Mesendoderm (in vitro differentiated cells): Measurements from ENCODE around the gene SLC13A1.

Experiments
- DNase-seq: peaks from one replicate; pipeline ENCODE4 v3.0.0; 2013
- H2AK5ac ChIP-seq: 2 replicates; pipeline ENCODE4 v1.6.1; 2013; ENCODE audit warnings: low read length, inconsistent platforms
- H2BK120ac ChIP-seq: 2 replicates; pipeline ENCODE4 v1.6.1; 2013; ENCODE audit warnings: low read depth, mild to moderate bottlenecking, low read length, moderate library complexity, mixed read lengths
- H2BK15ac ChIP-seq: replicated peaks from 2 replicates; pipeline ENCODE4 v1.6.1; 2013; ENCODE audit warnings: low read depth, mild to moderate bottlenecking, moderate library complexity
- H2BK5ac ChIP-seq: 2 replicates; pipeline ENCODE4 v1.6.1; 2013; ENCODE audit warnings: low read length, inconsistent platforms
- H3K18ac ChIP-seq: 2 replicates; pipeline ENCODE4 v1.6.1; 2013; ENCODE audit warnings: mild to moderate bottlenecking, low read length, mixed read lengths
- H3K23ac ChIP-seq: one replicate; pipeline ENCODE4 v1.6.1; 2013; ENCODE audit warnings: low read length
- H3K27ac ChIP-seq: 2 replicates; pipeline ENCODE4 v1.5.1; 2013; ENCODE audit warnings: low read depth, mild to moderate bottlenecking, inconsistent platforms, low read length, moderate library complexity
- H3K27me3 ChIP-seq: 2 replicates; pipeline ENCODE4 v1.6.1; 2013; ENCODE audit warnings: low read length, control low read depth, mild to moderate bottlenecking, inconsistent platforms; ENCODE audit not compliant: insufficient read depth, poor library complexity
- H3K36me3 ChIP-seq: 2 replicates; pipeline ENCODE4 v1.6.1; 2013; ENCODE audit warnings: low read length, inconsistent platforms; ENCODE audit not compliant: control insufficient read depth, insufficient read depth
- H3K4ac ChIP-seq: one replicate; pipeline ENCODE4 v1.6.1; 2013; ENCODE audit warnings: low read depth, mild to moderate bottlenecking, low read length, moderate library complexity
- H3K4me1 ChIP-seq: 2 replicates; pipeline ENCODE4 v1.6.1; 2013; ENCODE audit warnings: low read depth, low read length, inconsistent platforms; ENCODE audit not compliant: control insufficient read depth
- H3K4me2 ChIP-seq: 2 replicates; pipeline ENCODE4 v1.6.1; 2013; ENCODE audit warnings: low read length
- H3K4me3 ChIP-seq: 2 replicates; pipeline ENCODE4 v1.5.1; 2013; ENCODE audit warnings: mild to moderate bottlenecking, low read length
- H3K56ac ChIP-seq: one replicate; pipeline ENCODE4 v1.6.1; 2013; ENCODE audit warnings: low read length
- H3K79me1 ChIP-seq: 2 replicates; pipeline ENCODE4 v1.6.1; 2013; ENCODE audit warnings: low read length, inconsistent platforms
- H3K79me2 ChIP-seq: 2 replicates; pipeline ENCODE4 v1.6.1; 2013; ENCODE audit warnings: mild to moderate bottlenecking, low read length; ENCODE audit not compliant: control insufficient read depth, insufficient read depth
- H3K9ac ChIP-seq: 2 replicates; pipeline ENCODE4 v1.6.1; 2013; ENCODE audit warnings: low read length, inconsistent platforms
- H4K5ac ChIP-seq: one replicate; pipeline ENCODE4 v1.6.1; 2013; ENCODE audit warnings: low read length
- H4K8ac ChIP-seq: one replicate; pipeline ENCODE4 v1.6.1; 2013; ENCODE audit warnings: low read depth, mild to moderate bottlenecking, control low read depth, low read length, moderate library complexity
- WGBS: extraction: QIAGEN DNeasy Blood & Tissue Kit; methylation state at CpG from one replicate; pipeline ENCODE4 v1.1.7; 2013; ENCODE audit warnings: low lambda C conversion rate, missing lambda C conversion rate; ENCODE audit not compliant: insufficient coverage; ENCODE audit errors: extremely low coverage; 5-methylcytosine and 5-hydroxymethylcytosine counted together

The SLC13A1 gene

DNA sequence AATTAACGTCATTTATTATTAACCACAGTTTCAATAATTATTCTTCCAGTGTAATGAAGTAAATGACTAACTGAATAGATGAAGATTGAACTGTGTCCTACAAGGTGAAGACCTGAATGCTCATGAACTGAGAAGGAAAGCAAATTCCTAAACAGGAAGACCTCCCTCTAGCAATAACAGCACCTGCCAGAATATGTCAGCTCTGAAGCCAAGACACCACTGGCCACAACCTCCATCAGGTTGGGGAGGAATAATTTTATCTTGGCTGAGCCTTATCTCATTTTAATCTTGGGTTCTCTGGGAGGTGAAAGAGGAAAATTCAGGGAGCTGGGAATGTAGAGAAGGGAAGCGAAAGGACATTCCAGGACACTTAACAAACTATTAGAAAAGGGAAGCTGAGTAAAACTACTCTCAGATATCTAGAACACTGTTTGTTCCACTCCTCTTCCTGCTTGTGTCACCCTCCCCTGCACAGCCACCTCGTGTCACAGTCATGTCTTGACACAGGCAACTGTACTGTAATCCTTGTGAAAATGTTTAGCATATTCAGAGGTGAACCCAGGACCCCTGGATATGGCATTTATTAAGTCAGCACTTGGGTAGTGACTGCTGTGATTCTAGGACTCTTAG lies 4.6 kb upstream of the SLC13A1 start:
- WGBS: no CpG with 5 or more reads among the region's 3 CpGs
- H3K23ac ChIP-seq: no peak overlapping the region
- H2BK15ac ChIP-seq: no peak overlapping the region
- no peak overlapping the region for H4K5ac ChIP-seq
- H3K27ac ChIP-seq: no peak overlapping the region
- H3K4me1 ChIP-seq: no peaks in the 10 kb centered on the region
- no peaks in the 10 kb centered on the region for H3K27me3 ChIP-seq
- no peak overlapping the region for H2BK5ac ChIP-seq
- no peaks in the 10 kb centered on the region for H3K79me1 ChIP-seq
- no peaks in the 10 kb centered on the region for H3K36me3 ChIP-seq
- H3K56ac ChIP-seq: no peak overlapping the region
- no peak overlapping the region for H3K9ac ChIP-seq
- H3K18ac ChIP-seq: no peak overlapping the region
- DNase-seq: peak; percentile 25
- H2AK5ac ChIP-seq: no peak overlapping the region
- no peaks in the 10 kb centered on the region for H3K79me2 ChIP-seq
- no peak overlapping the region for H3K4ac ChIP-seq
- no peak overlapping the region for H3K4me3 ChIP-seq
- no peak overlapping the region for H3K4me2 ChIP-seq
- H2BK120ac ChIP-seq: no peak overlapping the region
- H4K8ac ChIP-seq: no peak overlapping the region

DNA sequence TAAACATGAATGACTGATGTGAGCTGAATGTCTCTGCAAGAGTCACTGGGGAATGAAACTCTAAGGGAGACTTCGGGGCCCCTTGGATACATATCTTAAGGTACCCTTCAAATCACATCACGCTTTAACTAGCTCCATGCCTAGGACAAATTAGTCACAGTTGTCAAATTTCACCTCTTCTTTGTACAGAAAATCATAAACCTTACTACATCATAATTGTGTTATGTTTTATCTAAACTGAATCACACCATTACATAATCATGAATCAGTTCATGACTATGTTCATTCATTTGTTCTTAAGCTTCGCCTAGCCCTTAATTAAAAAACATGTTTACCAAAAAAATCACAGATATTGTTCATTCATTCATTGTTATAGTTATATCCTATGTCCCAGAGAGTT lies 2.1 kb upstream of the SLC13A1 start:
- Histone ChIP-seq H3K27me3 (no peaks in the 10 kb centered on the region), H3K4me3 (no peak overlapping the region), H3K79me1 (no peaks in the 10 kb centered on the region), H4K5ac (no peak overlapping the region), H3K27ac (no peak overlapping the region), H3K9ac (no peak overlapping the region), H3K23ac (no peak overlapping the region), H3K79me2 (no peaks in the 10 kb centered on the region), H3K4me1 (no peaks in the 10 kb centered on the region), H3K56ac (no peak overlapping the region), H3K4ac (no peak overlapping the region), H2BK15ac (no peak overlapping the region), H3K36me3 (no peaks in the 10 kb centered on the region), H2AK5ac (no peak overlapping the region), H3K4me2 (no peak overlapping the region), H3K18ac (no peak overlapping the region), H4K8ac (no peak overlapping the region), H2BK120ac (no peak overlapping the region), H2BK5ac (no peak overlapping the region)
- no CpG with 5 or more reads among the region's 3 CpGs for WGBS
- DNase-seq: no peak

DNA sequence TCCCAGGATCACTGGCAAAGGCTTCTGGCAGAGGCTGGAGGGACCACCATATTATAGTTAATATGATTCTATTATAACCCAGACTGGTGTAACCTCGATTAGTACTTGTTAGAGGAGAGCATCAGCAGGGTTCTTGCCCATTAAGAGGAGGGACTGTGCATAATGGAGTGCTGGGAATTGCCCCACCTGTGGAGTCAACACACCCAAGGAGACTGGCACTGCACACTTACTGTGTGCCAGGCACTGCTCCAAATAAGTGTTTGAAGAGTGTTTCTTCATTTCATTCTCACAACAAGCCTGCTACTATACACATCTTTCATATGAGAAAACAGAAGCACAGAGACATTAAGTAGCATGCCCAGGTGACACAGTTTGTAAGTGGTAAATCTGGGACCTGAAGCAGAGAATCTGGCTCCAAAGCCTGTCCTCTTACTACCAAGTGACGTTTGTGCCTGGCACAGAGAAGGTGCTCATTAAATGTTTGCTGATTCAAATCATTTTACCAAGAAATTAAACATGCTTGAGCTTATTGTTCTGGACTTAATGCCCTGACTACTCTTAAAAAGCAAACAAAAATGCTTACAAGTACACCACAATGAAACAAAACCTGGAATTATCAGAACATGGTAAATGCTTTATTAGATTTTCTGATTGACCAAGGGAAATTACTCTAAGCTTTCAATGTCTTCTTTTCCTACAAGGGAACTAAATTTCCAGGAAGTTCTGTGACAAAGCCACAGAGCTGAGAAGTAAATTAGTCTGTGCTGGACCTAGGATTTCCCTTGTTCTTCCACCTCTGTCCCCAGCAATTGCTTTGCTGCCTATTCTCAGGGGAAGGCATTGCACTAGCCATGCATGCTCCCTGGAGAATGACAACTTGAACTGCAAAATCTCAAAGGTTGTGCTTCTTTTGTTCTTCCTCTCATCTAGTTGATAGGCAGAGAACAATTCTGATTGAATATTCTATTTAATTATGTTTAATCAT lies 809 bp downstream of the SLC13A1 start:
- Histone ChIP-seq H3K18ac (no peak overlapping the region), H2BK5ac (no peak overlapping the region), H4K8ac (no peak overlapping the region), H3K79me2 (no peaks in the 10 kb centered on the region), H3K23ac (no peak overlapping the region), H3K56ac (no peak overlapping the region), H3K27me3 (no peaks in the 10 kb centered on the region), H3K27ac (no peak overlapping the region), H3K4me3 (no peak overlapping the region), H3K9ac (no peak overlapping the region), H2BK120ac (no peak overlapping the region), H3K36me3 (no peaks in the 10 kb centered on the region), H3K79me1 (no peaks in the 10 kb centered on the region), H4K5ac (no peak overlapping the region), H2AK5ac (no peak overlapping the region), H3K4ac (no peak overlapping the region), H2BK15ac (no peak overlapping the region), H3K4me2 (no peak overlapping the region), H3K4me1 (no peaks in the 10 kb centered on the region)
- no peak for DNase-seq
- WGBS: no CpG with 5 or more reads among the region's 2 CpGs

DNA sequence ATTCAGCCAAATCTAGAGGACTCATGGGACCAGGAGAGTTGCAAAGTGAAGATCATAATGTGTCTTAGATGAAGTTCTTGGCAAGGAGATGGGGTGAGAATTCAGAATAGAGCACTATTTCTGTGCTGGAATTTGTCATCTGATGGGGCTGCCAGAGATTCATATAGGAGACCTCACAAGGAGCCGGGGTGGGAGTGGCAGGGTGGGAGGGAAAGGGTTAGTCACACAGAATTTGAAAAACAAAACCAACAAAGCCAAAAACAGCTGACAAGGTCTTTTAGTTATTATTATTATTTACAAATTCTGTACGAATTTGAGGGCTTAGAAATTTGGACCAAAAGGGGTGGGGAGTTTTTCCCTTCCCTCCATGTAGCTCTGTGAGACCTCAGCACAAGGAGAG lies 1.7 kb downstream of the SLC13A1 start:
- H3K4me3 ChIP-seq: no peak overlapping the region
- no peak overlapping the region for H3K23ac ChIP-seq
- H3K4me1 ChIP-seq: no peaks in the 10 kb centered on the region
- no peak overlapping the region for H4K5ac ChIP-seq
- DNase-seq: no peak
- no peak overlapping the region for H4K8ac ChIP-seq
- H2AK5ac ChIP-seq: no peak overlapping the region
- H3K79me2 ChIP-seq: no peaks in the 10 kb centered on the region
- H2BK120ac ChIP-seq: no peak overlapping the region
- H3K36me3 ChIP-seq: no peaks in the 10 kb centered on the region
- H3K4me2 ChIP-seq: no peak overlapping the region
- no peaks in the 10 kb centered on the region for H3K27me3 ChIP-seq
- H3K18ac ChIP-seq: no peak overlapping the region
- no peak overlapping the region for H2BK15ac ChIP-seq
- H3K56ac ChIP-seq: no peak overlapping the region
- WGBS: no CpG with 5 or more reads among the region's 2 CpGs
- no peaks in the 10 kb centered on the region for H3K79me1 ChIP-seq
- H3K27ac ChIP-seq: no peak overlapping the region
- no peak overlapping the region for H3K4ac ChIP-seq
- H3K9ac ChIP-seq: no peak overlapping the region
- no peak overlapping the region for H2BK5ac ChIP-seq

DNA sequence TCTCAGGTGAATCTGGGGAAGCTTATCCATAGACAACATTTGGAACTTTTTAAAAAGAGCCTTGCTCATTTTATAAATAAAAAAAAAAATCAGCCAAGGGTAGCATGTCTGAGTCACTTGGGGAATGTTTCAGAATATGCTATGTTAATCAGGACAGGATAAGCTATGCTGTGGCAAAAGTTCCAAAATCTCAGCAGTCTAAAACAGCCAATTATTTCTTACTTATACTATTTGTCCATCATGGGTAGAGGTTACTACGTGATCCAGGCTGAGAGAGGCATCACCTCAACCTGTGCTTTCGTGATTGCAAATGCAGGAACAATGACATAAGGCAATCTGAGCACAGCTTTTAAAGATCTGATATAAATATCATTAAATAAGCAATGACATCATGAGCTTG lies 6.5 kb downstream of the SLC13A1 start:
- H3K27me3 ChIP-seq: no peaks in the 10 kb centered on the region
- H3K4me2 ChIP-seq: no peak overlapping the region
- no peak overlapping the region for H4K8ac ChIP-seq
- no peaks in the 10 kb centered on the region for H3K79me1 ChIP-seq
- no peak overlapping the region for H3K23ac ChIP-seq
- no peaks in the 10 kb centered on the region for H3K36me3 ChIP-seq
- no peak overlapping the region for H2BK15ac ChIP-seq
- no peaks in the 10 kb centered on the region for H3K4me1 ChIP-seq
- no peak overlapping the region for H4K5ac ChIP-seq
- H2AK5ac ChIP-seq: no peak overlapping the region
- DNase-seq: no peak
- H3K4ac ChIP-seq: no peak overlapping the region
- no peak overlapping the region for H2BK5ac ChIP-seq
- H3K27ac ChIP-seq: no peak overlapping the region
- H3K18ac ChIP-seq: no peak overlapping the region
- H2BK120ac ChIP-seq: no peak overlapping the region
- H3K9ac ChIP-seq: no peak overlapping the region
- H3K56ac ChIP-seq: no peak overlapping the region
- H3K4me3 ChIP-seq: no peak overlapping the region
- WGBS: no CpG with 5 or more reads among the region's 2 CpGs
- H3K79me2 ChIP-seq: no peaks in the 10 kb centered on the region
